Stimulated activated CD4-positive, alpha-beta T cell treated with anti-CD3 and anti-CD28 coated beads, Interleukin-15, amount 100 ng/mL, for 48 hours (primary cell): Measurements from ENCODE around the gene TTC8.

Experiments
- DNase-seq, 2 donors: peaks; one replicate each; pipeline ENCODE4 v3.0.0-alpha.2; 2020; ENCODE audit warnings: low read depth in 2 of 2

TTC8 gene

DNA sequence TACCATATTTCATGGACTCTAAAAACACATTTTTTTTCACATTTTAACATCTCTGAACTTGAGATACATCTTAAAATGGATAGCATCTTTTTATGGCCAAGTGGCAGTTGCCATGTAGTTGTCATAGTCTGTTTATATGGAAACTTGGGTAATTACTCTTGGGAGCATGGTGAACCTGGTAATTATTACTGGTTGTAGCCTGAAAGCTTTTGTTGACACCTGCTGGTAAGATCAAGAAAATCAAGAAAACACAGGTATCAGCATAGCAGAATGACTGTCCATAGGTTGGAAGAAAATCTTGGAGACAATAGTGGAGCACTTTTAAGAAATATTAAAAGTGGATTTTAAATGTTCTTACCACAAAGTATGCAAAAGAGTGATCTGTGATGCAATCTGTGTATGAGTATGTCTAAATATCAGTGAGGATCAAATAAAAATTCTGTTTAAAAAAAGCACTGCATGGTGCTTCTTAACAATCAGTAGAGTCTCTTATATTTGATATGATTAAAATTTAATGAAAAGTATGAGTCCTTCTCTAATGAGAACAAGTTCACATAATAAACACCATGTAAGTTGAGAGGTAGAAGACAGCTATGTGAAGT lies 44.2 kb downstream of the TTC8 start:
- DNase-seq, result no peak

DNA sequence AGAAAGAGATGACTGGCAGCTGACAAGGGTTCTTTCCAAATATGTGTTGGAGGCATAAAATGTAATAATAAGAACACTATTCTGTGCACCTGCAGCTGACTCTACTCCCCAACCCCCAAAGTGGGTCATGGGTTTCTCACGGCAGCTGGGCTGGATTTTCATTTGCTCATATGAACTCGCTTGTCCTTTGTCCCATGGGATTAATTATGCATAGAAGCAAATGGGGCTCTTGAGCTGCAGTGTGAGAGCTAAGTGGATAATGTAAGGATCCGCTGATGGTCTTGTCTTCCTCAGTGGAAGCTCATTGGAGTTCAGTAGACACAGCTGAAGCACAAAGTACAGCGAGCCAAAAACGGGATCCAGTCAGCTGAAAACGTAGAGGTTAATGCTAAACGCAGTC lies 46.3 kb downstream of the TTC8 start:
- no peak for DNase-seq

DNA sequence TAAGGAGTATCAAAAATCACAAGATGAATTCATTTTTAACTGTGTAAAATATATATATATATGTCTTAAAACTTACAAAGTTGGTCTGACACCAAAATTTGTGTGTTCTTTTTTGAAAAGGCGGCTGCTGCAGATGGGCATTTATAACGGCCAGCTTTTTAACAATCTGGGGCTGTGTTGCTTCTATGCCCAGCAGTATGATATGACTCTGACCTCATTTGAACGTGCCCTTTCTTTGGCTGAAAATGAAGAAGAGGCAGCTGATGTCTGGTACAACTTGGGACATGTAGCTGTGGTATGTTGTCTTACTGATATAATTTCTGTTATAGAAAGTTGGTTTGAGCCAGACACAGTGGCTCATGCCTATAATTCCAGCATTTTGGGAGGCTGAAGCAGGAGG lies 47.0 kb downstream of the TTC8 start:
- no peak for DNase-seq

DNA sequence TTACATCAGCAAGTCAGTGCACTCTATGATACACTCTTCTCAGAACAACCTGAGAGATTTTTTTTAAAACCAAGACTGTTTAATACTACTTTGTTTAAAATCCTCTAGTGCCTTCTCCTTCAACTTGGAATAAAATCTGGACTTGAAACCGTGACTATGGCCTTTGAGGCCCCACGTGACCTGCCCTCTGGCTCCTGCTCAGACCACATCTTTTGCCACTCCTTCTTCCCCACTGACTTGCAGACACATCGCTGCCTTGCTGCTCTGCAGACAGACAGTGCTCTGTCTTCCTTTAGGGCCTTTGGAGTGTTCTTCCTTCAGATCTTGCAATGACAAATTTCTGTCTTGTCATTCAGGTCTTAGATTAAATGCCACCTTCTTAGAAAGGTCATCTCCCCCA lies 48.5 kb downstream of the TTC8 start:
- DNase-seq, result no peak

DNA sequence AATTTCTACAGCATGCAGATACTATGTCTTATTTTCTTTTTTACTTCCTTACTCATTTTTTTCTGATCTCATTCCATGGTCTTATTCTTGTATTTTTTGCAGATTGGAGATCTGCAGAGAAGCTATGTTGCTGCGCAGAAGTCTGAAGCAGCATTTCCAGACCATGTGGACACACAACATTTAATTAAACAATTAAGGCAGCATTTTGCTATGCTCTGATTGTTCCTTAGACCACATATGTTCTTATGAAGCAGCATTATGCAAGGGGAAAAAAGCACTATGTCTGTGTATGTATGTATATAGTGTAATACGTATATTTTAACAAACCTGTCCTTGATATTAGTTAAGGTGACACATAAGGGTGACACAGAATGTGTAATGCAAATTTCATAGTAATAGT lies 52.7 kb downstream of the TTC8 start:
- DNase-seq, result no peak

DNA sequence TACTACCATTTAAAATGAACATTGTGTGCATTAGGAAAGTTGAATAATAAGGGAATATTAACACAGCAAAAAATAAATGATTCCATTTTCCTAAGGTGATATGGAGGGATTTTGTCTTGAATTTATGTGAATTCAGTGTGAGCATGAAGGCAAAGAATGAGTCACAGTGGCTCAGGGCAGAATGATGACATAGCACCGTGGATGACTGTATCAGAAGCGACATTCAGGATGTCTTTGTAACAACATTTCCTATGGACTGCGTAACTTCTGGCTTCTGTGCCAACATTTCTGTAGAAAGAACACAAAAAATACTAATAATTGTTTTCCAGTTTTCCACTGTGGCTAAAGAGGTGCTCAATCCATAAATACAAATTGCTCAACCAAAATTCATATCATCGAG lies 54.6 kb downstream of the TTC8 start:
- DNase-seq, result no peak

DNA sequence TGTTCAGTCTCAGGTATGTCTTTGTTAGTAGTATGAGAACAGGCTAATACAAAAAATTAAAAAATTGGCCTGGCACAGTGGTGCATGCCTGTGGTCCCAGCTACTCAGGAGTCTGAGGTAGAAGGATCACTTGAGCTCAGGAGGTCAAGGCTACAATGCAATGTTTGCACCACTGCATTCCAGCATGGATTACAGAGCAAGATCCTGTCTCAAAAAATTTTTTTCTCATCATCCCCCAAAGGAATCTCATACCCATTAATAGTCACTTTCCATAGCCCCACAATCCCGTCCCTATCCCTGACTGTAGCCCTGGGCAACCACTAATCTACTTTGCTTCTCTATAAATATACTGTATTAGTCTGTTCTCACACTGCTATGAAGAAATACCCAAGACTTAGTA lies 57.8 kb downstream of the TTC8 start:
- DNase-seq, result no peak

DNA sequence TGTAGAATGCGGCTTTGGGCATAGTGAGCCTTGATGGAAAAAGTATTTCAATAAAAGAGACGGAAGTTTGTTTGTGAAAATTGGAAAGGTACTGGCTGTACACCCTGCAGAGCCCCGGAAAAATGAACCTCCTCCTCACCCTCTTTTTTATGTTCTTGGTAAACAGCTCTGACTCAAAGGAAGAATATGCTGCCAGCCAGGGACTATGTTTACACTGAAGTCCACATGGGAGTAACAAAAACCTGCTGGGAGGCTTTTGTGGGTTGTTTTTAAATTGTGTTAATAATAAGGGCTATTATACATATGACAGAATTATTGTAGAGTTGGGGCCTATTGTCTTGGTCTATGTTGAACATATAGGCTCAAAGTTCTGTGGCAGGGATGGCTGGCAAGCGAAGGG lies 70.7 kb downstream of the TTC8 start:
- DNase-seq, result no peak

DNA sequence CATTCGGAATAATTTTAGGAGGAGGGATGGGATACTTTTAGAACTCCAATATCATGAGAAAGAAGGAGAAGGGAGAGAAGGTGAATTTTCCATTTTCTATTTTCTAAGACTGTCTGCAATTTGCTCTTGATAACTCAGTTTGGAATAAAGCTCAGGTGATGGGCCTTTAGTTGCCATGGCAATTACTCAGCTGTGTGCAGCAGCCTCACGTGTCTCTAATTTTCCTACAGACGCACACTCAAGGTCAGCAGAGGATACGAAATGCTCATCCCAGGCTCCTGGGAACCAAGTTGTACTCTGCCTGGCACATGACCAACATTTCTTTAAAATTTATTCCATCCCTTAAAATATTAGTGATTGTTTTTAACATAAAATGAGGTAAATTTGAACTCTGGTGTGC lies 76.7 kb downstream of the TTC8 start:
- DNase-seq, result no peak

DNA sequence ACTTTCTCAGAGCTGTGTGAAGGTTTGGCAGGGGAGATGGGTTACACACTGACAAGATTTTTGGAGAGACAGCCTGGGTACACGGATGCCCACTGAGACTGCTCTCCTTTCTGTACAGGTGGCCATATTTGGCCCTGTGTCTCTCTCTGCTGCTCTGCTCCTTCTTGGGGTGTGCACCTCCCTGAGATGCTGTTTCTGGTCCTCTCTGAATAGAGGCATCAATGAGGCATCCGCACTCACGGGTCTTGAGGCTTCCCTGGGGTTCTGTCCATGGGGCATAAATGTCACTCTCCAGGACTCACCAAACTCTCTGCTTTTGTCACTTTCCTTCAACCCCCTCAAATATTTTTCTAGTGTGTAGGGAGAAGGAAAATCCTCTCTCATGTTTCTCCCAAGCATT lies 77.5 kb downstream of the TTC8 start:
- DNase-seq, result no peak

DNA sequence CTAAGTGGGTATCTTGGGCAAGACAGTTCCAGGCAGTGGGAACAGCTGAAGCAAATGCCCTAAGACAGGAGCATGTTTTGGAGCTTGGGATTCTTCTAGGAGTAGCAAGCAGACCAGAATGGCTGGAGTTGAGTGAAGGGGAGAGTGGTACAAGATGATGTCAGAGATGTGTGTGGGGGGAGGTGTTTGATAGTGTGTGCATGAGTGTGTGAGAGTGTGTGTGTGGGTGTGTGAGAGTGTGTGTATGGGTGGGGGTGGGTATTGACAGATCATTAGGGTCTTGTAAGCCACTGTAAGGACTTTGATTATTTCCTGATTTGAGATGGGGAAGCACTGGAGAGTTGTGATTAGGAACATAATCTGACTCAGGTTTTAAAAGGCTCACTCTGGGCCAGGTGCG lies 78.4 kb downstream of the TTC8 start:
- DNase-seq, result no peak

DNA sequence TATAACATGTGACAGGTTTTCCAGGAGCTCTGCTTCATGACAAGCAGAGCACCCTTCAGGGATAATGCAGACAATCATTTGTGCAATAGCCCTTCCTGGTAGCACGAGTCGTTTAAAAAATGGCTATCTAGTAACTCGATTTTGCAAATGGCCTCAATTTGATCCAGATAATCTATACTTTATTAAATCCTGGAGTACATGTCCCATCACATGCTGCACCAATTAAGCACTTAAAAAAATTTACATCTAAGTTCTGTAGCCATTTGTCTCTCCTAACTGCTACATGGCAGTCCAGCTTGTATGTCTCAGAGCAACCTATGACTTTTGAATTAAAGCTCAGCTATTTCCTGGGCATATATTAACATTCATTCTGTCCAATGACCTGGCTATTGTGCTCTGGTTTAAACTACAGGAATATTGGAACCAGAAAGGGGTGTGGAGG lies 79.8 kb downstream of the TTC8 start:
- DNase-seq, result no peak

DNA sequence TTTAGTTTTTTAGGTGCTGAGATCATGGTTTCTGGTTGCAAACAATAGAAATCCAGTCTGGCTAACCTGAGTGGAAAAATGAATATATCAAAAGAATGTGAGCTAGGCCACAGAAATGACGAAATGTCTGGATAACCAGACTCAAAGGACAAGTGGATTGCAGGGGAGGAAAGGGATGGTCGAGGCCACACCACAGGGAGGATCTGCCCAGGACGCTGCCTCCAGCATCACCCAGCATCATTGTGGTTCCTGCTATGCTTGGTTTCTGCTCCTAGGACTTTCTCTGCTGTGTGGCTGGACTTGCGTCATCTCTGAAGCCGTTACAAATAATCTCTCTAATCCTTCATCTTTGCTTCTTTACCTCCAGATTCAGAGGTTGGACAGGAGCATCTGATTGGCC lies 80.4 kb downstream of the TTC8 start:
- DNase-seq, result no peak

DNA sequence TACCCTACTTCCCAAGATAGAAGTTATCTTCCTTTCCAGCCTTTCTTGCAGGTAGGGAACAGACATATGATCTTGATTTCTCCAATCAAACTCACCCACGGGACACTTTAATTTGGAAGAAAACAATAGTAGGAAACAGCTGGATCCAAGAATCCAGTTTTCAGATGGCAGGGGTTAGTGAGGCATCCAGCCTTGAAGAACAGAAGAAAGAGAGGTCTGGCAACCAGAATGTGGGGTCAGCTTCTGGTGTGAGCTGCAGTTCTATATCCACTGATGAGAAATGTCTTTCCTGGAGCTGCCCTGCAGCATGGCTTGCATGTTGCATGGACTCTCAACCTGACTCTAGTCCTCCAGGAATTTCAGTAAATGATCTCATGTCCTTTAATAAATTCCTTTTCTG lies 83.8 kb downstream of the TTC8 start:
- DNase-seq, result no peak

DNA sequence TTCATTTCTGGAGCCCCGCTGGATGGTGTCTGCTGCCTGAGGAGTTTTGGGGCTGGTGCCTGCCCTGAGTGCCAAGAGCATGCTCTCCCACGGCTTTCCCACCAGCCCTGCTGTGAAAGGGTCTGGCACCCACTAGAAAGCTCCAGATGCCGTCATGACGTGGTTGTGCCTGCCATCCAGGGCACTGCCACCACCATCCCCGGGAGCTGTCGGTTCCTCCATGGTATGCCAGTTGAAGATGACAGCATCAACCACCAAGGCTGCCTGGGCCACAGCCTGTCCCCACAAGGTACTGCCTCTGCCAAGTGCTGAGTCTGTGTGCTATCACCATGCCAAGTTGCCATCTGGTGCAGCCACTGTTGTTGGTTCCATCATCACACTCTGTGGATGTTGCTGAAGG lies 85.9 kb downstream of the TTC8 start:
- no peak for DNase-seq

DNA sequence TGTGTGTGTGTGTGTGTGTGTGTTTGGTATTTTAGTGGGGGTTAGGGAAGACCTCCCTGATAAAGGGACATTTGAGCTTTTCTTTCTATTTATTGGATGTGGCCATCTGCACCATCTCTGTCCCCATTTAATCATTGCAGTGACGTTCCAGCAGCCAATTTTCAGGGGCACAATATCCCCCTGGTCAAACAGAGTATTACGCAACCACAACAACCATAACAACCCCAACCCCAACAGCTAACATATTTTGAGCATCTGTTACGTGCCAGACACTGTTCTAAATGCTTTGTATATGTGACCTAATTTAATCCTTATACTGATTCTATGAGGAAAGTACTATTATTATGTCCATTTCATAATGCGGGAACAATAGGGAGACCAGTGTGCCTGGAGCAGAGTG lies 87.4 kb downstream of the TTC8 start:
- DNase-seq, result no peak

DNA sequence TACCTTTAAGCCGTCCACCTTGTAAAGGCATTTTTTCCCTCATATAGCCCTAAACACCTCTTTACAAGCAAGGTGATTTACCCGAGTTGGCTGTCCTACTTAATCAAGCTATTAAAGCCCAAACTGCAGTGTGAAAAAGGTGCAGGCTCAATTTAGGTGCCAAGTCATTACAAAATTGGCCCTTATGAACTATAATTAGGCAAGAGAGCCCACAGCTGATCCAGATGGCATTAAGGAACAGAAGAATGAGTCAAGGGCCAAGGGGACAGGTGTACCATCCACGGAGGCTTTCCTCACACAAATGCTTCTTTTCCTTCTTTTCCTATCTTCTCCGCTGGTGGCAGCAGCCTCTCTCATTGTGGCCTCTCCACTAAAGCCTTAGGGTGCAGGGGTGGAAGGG lies 90.5 kb downstream of the TTC8 start:
- DNase-seq, result no peak

DNA sequence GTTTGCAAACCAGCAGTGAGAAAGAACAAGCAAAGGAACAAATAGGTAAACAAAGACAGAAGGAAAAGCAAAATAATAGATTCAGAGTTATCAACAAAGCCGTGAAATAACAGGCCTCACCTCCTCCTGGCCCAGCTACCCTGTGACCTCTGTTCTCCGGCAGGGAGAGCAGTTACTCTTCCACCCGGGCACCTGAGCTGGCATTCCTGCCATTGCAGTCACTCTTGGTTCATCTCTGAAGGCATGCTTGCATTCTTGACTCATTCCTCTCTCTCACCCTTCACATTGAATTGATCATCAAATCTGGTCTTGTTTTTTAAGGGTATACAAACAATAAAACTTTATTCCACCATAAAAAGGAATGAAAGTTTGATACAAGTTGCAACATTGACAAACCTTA lies 95.1 kb downstream of the TTC8 start:
- no peak for DNase-seq
